Stimulated activated CD4-positive, alpha-beta T cell treated with anti-CD3 and anti-CD28 coated beads, TNF-alpha, amount 100 ng/mL, for 48 hours (primary cell): ENCODE data around the gene LRRC61.
A peak's percentile ranks its signal among the peaks of the same experiment; 100 is the strongest.

ENCODE experiments used
- DNase-seq, 3 donors: peaks; one replicate each; pipeline ENCODE4 v3.0.0-alpha.2; 2020; ENCODE audit warnings: low read depth in 3 of 3

Gene LRRC61

GRCh38 chr7:150370612-150371071 lies 47.5 kb downstream of the LRRC61 start:
- DNase-seq: no peak

- DNase-seq: no peak
These were observed 48.2 kb downstream of the LRRC61 start for GRCh38 chr7:150371131-150371995.

- DNase-seq: no peak
These were observed 48.8 kb downstream of the LRRC61 start for GRCh38 chr7:150371996-150372270.

- DNase-seq: no peak
These were observed 49.3 kb downstream of the LRRC61 start for GRCh38 chr7:150372271-150373048.

GRCh38 chr7:150373049-150373801 lies 50.1 kb downstream of the LRRC61 start:
- no peak for DNase-seq

- DNase-seq: no peak
These were observed 50.9 kb downstream of the LRRC61 start for GRCh38 chr7:150374026-150374425.

- no peak for DNase-seq
These were observed 51.3 kb downstream of the LRRC61 start for GRCh38 chr7:150374472-150374871.

GRCh38 chr7:150375662-150376521 lies 52.7 kb downstream of the LRRC61 start:
- DNase-seq: peak in 2 of 3 donors; percentile 17 to 49

GRCh38 chr7:150376560-150376959 lies 53.4 kb downstream of the LRRC61 start:
- no peak for DNase-seq

GRCh38 chr7:150377196-150377595 lies 54.0 kb downstream of the LRRC61 start:
- DNase-seq: no peak

- no peak for DNase-seq
These were observed 54.5 kb downstream of the LRRC61 start for GRCh38 chr7:150377635-150378034.

- no peak for DNase-seq
These were observed 55.1 kb downstream of the LRRC61 start for GRCh38 chr7:150378115-150378852.

GRCh38 chr7:150378853-150379440 lies 55.8 kb downstream of the LRRC61 start, which contains the start of gene ZNF775:
ZNF775 (plus strand) TSS chr7:150379330; CDS start chr7:150388471, 9,141 bp downstream.
- DNase-seq: peak; percentile 84 to 89 (median 88)

- DNase-seq: no peak
These were observed 56.6 kb downstream of the LRRC61 start for GRCh38 chr7:150379441-150380379.

- DNase-seq: no peak
These were observed 57.3 kb downstream of the LRRC61 start for GRCh38 chr7:150380463-150380862.

- no peak for DNase-seq
These were observed 57.9 kb downstream of the LRRC61 start for GRCh38 chr7:150381096-150381495.

GRCh38 chr7:150381785-150382122 lies 58.6 kb downstream of the LRRC61 start:
- DNase-seq: no peak

- DNase-seq: no peak
These were observed 59.1 kb downstream of the LRRC61 start for GRCh38 chr7:150382123-150382843.
